Measurements from ENCODE around the gene CAPN5. TPM values are rescaled to one million over a fixed set of nuclear protein-coding genes. Genes with fewer than 3 reads are reported as not detected.
"Not testable (repeated sequence)": the region's sequence is repeated elsewhere in the genome, so short reads cannot be mapped to it uniquely, and the experiment has no call there.

CAPN5 gene
- total RNA-seq: 17.2 TPM

DNA sequence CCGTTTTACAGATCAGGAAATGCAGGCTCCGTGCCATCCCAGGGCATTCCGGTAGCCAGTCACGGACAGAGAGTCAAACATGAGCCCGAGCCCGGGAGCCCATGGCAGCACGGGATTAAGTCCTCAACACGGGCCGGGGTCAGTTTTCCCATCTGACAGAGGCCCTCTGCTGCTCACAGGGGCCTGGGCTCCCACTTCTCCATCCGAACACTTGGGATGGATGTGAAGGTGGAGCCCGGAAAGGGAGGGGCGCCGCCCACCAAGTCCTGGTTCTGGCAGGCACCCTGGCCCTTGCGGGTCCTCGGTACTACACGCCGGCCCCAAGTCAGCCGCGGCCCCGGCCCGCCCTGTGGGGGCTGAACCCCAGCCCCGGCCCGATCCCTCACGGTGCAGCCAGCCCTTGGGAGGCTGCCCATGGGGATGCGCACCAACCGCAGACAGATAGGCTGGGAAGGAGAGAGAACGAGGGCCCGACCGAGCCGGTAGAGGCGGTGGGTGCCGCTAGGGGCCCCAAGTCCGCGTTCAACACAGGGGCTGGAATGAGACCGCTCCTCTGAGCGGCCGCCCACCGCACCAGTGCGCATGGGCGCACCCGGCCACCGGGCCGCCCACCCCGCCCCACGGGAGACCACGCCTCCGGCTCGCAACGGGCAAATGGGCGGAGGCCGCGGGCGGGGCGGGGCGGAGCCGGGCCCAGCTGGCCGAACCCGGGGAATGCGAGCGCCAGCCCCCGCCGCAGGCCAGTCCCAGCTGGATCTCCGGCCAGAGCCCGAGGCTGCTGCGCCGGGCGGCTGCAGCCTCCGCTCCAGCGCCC lies at the start of gene CAPN5:
Gene CAPN5, plus strand, starts transcription at position 743 of the 814 bp plus-strand sequence. CDS start 17,916 bp downstream, outside the sequence.
- DNase-seq: peak; percentile 94

DNA sequence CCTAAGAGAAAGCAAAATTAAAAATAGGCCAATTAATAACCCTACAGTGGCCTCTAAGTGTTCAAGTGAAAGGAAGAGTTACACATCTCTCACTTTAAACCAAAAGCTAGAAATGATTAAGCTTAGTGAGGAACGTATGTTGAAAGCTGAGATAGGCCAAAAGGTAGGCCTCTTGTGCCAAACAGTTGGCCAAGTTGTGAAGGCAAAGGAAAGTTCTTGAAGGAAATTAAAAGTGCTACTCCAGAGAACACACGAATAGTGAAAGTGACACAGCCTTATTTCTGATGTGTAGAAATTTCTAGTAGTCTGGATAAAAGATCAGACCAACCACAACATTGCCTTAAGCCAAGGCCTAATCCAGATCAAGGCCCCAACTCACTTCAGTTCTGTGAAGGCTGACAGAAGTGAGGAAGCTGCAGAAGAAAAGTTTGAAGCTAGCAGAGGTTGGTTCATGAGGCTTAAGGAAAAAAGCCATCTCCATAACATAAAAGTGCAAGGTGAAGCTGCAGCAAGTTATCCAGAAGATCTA lies 48.3 kb upstream of the CAPN5 start:
- not testable (repeated sequence) for DNase-seq

DNA sequence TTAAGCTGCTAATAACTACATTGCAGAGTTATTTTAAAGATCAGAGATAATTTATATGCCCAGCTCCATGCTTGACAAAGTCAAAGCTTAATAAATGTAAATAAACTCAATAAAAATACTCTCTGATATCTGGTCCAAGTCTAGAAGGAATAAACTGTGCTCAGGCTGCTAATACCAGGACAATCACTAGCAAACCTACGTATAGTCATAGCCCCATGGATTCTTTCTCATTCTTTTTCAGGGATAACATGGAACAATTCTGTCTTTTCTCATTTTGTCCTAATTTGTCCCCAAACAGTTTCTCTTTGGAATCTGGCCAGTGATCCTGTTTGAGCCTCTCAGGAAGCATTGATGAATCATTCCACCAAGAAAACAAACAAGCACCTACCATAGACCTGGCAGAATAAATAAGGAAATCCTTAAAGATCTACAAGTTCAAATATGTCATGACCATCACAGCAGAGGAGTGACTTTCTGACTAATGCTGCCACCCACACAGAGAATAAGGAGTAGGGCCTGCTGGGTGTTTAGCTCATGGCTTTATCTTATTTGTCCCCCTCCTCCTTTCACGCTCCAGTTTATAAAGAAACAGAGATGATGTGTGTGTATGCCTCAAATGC lies 46.7 kb upstream of the CAPN5 start:
- DNase-seq: no peak

DNA sequence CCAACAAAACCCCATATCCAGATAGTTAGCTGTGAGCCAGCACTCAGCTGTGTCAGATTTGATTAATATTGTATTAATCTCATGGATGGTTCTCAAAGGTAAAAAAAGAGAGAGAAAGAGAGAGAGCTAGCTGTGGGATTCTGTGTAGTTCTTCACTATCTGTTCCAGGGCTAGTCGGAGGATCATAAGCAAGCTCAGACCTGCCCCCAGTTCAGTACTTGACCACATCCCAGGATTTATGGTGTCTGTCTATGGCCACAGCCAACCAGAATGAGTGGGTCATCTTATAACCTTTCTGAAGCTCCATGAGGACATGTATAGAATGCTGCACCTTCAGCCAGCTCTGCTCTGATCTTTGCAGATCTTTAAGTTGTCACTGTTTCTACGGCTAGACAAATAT lies 46.0 kb upstream of the CAPN5 start:
- no peak for DNase-seq

DNA sequence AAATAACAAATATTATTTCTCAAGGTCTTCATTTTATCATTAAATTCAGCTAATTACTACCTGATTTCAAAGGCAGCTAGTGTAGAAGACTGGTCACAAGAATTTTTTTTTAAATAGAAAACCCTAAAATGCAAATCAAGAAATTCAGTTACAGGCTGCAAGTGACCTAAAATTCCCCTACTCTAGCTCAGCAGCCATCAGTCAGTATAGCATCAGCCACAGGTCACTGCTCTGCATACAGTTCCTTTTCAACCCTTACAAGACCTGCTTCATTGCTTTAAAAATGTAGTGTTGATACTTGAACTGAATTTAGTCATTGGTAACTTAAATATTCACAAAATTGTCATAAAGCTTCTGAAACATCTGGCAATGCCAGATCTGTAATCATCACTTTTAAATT lies 42.0 kb upstream of the CAPN5 start:
- DNase-seq: no peak

DNA sequence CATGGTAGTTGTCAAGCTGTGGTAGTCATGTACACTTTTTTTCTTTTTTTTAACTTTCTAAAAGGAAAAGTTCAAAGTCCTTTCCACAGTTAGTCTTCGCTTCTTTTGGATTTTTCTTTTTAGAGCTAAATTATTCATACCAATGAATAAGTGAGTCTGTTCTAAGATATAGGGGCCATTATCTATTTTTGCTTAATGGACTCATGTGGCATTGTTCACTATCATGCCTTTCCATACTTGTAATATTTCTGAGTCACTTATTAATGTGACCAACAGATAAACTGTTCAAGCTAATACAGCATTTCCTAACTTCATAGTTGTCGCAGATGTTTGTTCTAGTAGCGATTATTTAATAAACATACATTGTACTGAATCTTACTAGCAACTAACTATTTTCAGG lies 40.5 kb upstream of the CAPN5 start:
- DNase-seq: no peak

DNA sequence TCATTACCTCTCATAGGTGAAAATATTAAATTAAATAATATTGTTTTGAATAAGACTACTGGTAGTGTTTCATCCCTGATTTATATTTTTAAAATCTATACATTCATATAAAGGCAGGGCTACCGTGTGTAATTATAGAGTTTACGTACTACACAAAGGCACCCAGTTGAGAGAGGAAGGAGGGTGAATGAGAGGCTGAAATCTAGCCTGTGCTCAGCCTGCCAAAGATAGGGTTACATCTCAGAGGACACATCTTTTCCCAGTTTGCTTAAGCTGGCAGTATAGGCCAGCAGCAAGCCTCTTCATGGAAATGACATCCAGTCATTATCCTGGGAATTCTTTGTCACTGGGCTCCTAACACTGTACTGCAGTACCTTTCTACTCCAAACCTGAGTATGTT lies 40.0 kb upstream of the CAPN5 start:
- no peak for DNase-seq

DNA sequence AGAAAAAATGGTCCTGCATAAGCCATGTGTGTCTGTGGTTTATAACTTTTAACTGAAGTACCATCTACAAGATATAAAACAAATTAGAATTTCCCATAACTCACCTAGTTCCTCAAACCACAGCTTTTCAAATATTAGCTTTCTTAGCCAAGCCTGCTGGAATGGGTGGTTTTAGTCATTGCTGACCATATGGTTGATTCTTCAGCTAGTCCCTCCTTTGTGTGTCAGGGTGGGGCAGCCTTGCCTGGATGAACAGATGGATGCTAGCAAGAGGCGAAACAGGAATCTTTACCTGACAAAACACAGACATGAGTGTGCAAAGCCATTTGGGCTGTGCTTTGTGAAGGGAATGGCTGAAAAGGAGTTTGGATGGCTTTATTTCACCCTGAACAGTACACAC lies 39.5 kb upstream of the CAPN5 start:
- no peak for DNase-seq

DNA sequence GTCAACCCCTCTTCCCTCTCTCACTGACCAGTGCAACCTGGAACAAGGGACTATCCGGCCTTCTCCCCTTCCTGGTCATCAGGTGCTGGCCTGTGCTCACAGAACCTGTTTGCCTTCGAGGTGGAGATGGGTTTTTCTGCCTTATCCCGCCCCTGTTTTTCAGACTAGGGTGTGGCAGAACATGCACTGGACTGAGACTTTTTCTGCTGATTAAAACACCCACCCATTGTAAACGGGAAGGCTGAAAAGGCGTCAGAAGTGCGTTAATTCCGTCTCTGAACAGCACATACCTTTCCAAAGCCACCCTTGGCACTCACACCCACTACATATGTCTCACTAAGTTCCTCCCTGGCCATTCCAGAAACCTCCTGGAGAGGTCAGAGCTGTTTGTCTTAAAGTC lies 36.9 kb upstream of the CAPN5 start:
- DNase-seq: no peak

DNA sequence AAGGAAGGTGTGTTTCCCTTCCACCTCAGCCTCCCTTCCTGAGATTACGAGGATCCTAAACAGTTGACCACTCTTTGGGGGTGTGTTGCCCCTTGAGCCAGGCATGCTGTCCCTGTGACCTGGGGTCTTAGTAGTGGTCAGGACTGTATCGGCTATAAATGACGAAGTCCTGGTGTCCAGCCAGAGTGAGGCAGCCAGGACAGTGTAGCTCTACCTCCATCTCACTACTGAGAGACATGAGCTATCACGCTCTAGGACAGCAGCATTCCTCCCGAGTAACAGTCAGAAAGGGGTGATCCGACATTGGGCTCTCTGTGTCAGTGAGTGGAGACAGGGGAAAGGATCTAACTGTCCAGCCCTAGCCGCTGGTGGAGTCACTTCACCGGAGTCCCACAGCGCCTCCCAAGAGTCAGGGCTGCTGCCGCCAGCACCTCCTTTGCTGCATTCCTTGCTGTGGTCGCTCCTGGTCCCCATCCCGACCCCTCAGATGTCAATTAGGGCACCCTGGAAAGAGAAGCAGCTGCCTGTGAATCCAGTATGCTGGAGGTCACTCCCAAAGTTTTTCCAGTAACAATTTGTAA lies 35.8 kb upstream of the CAPN5 start:
- DNase-seq: no peak

DNA sequence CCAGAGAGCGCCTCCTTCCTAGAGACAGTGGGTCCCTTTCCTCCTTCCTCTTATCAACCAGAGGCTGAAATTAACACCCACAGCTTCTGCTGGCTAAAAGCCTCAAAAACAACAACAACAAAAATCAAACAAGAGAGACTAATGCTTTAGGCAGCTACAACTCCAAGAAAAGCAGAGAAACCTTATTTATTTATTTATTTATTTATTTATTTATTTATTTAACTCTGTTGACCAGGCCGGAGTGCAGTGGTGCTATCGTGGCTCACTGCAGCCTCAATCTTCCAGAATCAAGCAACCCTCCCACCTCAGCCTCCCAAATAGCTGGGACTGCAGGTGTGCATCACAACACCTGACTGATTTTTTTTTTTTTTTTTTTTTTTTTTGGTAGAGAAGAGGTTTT lies 35.2 kb upstream of the CAPN5 start:
- no peak for DNase-seq

DNA sequence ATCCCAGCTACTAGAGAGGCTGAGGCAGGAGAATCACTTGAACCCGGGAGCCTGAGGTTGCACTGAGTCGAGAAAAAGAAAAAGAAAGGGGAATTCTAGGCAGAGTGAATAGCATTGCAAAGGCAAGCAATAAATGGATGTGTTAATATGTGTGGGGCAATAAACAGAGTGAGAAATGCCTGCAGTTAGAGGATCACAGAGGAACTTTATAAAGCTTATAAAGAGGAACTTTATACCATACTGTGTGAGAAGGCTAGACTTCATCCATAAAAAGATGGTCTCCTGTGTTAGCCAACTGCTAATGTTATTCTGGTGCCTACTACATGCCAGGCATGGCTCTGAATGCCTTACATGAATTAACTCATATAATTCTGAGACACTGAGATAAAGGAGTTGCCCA lies 31.7 kb upstream of the CAPN5 start:
- no peak for DNase-seq

DNA sequence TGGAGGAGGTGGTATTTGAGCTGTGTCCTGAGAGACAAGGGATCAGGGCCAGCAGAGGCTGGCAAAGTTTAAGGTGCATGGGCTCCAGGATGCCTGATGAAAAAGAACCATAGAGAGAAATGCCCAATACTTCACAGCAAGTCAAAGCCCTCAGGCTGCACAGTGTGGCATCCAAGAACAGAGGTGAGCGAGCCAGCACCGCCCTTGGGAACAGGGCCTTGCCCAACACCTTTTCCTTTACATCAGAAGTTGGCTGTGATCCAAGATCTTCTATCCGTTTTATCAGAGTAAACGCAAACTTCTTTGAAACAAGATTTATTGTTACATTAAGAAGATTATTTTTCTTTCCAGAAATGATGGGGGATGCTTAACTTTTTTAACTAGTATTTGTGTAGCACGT lies 31.2 kb upstream of the CAPN5 start:
- no peak for DNase-seq

DNA sequence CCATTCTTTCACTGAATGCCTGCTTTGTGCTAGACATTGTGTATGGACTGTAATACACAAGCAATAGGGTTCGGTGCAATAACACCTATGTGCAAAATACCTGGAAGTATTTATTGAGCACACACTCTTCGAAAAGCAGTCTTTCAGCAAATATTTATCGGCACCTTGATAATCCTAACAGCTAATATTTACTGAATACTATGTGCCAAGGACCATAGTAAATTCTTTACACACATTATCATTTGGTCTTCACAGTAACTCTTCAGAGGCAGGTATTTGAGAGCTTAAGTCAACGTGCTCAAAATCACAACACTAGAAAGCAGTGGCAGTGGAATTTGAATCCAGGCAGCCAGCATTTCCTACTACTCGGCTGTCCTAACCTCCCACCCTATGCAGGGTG lies 30.4 kb upstream of the CAPN5 start:
- DNase-seq: no peak

DNA sequence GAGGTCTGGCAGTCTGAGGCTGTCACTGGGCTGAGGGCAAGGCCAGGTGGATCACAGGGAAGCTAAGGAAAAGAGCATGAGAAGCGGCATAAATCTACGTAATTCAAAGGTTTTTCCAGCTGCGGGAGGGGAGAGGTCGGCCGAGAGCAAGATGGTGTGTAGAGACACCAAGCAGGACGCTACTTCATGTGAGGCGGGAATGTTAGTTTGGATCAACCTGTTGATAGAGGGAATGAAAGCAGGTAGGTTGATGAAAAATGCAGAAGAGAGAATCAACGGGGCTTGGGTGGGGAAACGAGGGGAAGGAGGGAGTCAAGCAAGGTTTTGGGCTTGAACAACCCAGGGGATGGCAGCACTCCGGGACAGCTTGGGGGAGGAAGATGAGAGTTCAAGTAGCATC lies 29.7 kb upstream of the CAPN5 start:
- DNase-seq: no peak

DNA sequence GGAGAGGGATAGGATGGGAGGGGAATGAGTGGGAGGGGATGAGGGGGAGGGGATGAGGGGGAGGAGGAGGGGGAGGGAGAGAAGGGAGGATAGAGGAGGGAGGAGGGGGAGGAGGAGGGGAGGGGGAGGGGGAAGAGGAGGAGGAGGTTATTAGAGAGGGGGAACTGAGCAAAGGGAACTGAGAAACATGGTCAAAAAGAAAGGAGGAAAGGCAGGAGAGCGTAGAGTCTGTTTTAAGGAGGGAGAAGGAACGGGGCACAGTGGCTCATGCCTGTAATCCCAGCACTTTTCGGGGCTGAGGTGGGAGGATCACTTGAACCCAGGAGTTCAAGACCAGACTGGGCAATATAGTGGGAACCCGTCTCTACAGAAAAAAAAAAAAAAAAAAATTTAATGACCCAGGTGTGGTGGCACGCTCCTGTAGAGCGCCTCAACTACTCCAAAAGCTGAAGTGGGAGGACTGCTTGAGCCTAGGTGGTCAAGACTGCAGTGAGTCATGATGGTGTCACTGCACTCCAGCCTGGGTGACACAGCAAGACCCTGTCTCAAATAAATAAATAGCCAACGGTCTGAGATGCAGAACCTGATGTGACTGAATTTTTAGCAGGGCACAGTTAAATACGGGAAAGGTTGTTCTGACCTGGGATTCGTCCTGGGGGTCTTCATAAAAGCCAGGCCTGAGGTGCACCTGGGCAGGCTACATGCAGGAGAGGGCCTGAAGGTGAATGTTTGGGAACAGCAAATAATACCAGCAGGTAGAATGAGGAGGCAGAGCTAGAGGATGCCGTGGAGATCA lies 28.5 kb upstream of the CAPN5 start:
- no peak for DNase-seq

DNA sequence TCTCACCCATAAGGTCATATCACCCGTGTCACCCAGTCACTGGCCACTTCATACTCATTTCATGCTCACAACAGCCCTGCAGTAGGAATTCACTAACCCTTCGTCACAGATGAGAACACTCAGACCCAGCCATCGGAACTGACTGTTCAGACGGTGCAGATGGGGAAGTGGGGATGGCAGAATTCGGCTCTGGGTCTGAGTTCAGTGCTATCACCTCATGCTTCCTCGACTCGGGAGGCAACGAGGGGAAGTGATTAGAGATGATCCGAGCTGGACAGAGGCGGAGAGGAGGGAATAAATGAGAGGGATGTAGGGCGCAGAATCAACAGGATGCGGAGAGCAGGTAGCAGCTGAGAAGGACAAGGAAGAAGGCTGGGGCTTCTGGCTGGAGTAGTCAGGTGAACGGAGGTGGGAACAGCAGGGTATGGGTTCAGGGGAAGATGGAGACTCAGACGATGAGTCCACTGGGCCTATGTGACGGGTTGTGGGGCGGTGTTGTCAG lies 27.9 kb upstream of the CAPN5 start:
- no peak for DNase-seq

DNA sequence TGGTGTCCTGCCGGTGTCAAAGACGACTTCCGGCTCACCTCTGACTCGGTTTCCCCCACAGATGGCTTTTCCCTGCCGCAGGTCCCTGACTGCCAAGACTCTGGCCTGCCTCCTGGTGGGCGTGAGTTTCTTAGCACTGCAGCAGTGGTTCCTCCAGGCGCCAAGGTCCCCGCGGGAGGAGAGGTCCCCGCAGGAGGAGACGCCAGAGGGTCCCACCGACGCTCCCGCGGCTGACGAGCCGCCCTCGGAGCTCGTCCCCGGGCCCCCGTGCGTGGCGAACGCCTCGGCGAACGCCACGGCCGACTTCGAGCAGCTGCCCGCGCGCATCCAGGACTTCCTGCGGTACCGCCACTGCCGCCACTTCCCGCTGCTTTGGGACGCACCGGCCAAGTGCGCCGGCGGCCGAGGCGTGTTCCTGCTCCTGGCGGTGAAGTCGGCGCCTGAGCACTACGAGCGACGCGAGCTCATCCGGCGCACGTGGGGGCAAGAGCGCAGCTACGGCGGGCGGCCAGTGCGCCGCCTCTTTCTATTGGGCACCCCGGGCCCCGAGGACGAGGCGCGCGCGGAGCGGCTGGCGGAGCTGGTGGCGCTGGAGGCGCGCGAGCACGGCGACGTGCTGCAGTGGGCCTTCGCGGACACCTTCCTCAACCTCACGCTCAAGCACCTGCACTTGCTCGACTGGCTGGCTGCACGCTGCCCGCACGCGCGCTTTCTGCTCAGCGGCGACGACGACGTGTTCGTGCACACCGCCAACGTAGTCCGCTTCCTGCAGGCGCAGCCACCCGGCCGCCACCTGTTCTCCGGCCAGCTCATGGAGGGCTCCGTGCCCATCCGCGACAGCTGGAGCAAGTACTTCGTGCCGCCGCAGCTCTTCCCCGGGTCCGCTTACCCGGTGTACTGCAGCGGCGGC lies 27.0 kb upstream of the CAPN5 start:
- DNase-seq: no peak

DNA sequence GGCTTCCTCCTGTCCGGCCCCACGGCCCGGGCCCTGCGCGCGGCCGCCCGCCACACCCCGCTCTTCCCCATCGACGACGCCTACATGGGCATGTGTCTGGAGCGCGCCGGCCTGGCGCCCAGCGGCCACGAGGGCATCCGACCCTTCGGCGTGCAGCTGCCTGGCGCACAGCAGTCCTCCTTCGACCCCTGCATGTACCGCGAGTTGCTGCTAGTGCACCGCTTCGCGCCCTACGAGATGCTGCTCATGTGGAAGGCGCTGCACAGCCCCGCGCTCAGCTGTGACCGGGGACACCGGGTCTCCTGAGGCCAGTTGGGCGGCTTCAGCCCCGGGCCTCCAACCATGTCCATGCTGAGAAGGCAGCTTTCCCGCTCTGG lies 26.4 kb upstream of the CAPN5 start:
- no peak for DNase-seq

DNA sequence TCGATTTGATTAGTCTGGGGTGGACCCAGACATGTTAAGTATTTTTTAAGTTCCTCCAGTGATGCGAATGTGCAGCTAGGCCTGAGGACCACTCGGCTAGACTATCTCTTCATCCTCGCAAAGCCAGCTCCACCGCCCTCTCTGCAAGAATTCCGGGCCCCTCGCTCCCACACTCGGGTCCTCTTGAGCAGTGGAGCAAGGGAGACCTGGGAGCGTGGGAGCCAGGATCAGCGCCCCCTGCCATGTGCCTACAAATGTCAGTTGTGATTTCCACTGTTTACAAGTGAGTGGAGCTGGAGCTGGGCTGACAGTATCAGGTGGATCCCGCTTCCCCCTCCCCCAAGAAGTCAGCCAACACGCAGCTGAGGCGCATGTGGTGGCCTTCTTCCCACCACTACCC lies 25.9 kb upstream of the CAPN5 start:
- DNase-seq: no peak

DNA sequence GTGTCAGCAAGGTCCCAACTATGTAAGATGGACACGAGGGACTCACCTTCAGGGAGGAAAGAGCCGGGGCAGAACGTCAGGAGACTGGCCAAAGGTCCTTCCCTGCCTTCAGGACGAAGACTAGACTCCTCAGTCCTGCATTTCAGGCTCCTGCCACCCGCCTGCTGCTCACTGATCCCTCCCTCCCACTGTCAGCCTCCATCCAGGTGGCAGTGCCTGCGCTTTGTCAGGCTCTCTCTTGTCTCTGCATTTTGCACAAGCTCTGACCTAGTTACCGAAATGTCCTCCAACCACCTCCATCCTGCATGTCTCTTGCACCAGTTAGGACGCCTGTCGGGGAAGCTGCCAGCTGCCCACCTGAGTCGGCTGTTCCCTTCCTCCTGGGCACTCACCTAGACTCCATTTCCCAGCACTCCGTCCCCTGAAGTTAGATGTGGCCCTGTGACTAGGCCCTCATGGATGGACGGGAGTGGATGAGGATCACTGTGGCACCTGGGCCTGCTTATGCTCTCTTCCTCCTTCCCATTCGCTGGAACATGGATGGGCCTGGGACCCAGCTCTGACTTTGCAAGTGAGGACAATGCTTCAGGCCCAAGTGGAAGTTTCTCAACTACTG lies 24.6 kb upstream of the CAPN5 start:
- no peak for DNase-seq
